Medulla oblongata (tissue), 1 donor: ENCODE data around the gene CAMK2G.

Experiments used
- DNase-seq: peaks from one replicate; pipeline ENCODE4 v3.0.0-alpha.2; 2015; ENCODE audit errors: extremely low spot score

Gene CAMK2G

DNA sequence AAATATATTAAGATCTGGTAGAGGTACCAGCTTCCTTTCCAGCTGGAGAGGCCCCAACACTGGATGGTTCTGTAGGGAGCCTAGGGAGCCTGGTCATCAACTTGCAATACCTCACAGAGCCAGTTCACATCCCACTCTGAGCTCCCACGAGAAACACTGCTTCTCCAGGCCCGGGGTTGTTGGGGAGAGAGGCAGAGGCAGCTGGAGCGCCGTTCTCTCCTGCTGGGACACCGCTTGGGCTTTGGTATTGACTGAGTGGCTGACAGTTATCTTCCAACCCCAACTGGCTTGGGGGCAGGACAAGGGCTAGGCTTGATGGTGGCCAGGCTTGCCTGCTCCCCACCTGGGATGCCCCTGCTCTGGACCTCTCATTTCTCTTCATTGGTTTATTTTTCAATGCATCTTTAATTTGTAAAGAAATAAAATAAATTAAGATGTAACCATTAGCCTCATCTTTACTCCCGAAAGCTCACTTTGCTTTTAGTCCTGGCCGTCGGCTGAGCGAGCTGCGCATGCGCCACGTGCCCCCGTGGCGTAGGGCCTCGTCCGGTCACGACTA is 102.6 kb downstream of the CAMK2G start:
- DNase-seq: peak; percentile 90

DNA sequence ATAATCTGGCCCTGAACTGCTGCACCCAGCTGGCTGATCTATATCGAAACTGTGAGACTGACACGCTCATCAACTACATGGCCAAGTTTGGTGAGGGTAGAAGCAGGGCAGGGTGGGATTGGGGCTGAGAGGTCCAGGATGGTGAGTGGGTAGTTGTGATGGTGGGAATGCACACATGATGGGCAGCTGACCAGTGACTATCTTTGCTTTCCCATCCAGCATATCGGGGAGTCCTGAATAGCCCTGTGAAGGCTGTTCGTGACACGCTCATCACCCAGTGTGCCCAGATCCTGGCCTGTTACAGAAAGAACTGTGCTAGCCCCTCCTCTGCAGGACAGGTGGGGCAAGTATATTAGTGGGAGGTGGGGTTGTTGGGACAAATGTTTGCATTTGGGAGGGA is 105.0 kb downstream of the CAMK2G start:
- no peak for DNase-seq

DNA sequence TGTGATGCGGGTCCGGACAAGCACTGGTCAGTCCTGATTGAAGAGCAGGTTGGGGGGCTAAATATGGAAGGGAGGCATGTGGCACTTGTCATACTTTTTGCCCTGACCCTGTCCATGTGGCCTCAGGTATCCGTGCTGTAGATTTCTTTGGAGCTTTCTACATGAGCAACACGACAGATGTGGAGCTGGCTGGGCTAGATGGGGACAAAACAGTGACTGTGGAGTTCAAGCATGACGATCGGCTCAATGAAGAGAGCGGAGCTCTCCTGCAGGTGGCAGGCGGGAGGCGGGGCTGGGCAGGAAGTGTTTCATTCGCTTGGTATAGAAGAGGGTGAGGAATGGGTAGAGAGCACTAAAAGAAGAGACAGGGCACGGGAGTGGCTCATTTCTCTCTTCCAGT is 105.5 kb downstream of the CAMK2G start:
- DNase-seq: no peak

DNA sequence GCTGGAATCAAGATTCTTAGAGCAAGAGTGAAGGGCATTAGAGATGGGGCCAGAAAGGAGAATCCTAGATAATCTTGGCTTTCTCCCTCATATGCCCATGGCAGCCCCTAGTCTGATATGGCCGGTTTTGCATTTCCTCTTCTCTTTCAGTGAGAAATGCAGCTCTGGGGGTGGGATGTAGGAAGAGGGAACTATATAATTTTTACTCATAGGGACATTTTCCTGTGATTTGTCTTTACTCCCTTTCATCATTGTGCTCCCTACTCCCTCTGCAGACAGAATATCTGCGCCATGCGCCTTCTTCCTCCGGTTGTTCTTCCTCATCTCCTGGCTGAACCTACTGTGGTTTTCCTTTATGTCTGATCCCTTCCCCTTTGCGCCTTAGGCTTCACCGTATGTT is 109.3 kb downstream of the CAMK2G start:
- no peak for DNase-seq

DNA sequence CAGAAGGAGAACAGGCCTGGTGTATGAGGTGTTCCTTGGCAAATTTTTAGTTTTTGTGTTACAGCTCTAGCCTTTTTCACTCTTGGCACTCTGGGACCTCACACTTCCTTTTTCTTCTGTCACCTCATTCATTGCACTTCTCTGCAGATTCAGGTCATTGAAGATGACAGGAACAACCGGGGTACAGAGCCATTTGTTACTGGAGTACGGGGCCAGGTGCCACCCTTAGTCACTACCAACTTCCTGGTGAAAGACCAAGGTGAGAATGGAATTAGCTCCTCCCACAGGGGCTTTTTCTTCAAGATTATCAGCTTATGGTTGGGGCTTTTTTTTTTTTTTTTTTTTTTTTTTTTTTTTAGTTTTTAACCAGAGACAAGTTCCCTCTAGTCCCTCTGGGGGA is 111.0 kb downstream of the CAMK2G start:
- no peak for DNase-seq

DNA sequence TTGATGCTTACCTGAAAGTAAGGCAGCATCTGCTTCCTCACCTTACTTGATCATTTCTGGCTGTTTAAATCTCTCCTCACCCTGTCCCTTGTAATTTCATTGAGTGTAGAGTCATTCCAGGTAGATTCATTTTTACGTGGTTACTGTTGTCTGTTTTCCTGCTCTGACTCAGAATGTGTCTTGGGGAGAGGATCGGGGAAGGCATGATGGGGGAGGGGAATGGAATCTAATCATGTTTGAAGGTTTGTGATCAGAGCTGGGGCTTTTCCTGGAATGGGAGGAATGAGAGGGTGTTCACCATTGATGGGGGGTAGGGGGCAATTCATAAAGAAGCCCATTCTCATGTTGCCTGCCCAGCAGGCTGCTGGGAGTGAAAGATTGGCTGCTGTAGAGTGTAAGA is 111.4 kb downstream of the CAMK2G start:
- no peak for DNase-seq
